GM23248 (cell line): ENCODE results near the gene KIF25. TPM values are rescaled to one million over a fixed set of nuclear protein-coding genes. Genes with fewer than 3 reads are reported as not detected.

ENCODE experiments used
- DNase-seq: peaks from one replicate; pipeline ENCODE4 v3.0.0-alpha.2; 2015
- H2AFZ ChIP-seq: fragments of 200-600 bp; sonication (generic); 2 replicates; pipeline ENCODE4 v1.6.1; 2016; ENCODE audit warnings: antibody characterized with exemption
- H3F3A ChIP-seq: fragments of 200-600 bp; sonication (generic); 2 replicates; pipeline ENCODE4 v1.6.1; 2016; ENCODE audit warnings: mild to moderate bottlenecking, antibody characterized with exemption, mixed run types; ENCODE audit not compliant: insufficient read depth
- H3K27ac ChIP-seq: fragments of 200-600 bp; sonication (generic); 2 replicates; pipeline ENCODE4 v1.5.1; 2016; ENCODE audit warnings: mild to moderate bottlenecking
- H3K27me3 ChIP-seq: fragments of 200-600 bp; sonication (generic); replicated peaks from 2 replicates; pipeline ENCODE4 v1.6.1; 2016; ENCODE audit warnings: mild to moderate bottlenecking; ENCODE audit not compliant: insufficient read depth
- H3K36me3 ChIP-seq: fragments of 200-600 bp; sonication (generic); 2 replicates; pipeline ENCODE4 v1.6.1; 2016; ENCODE audit warnings: low read depth, mild to moderate bottlenecking
- H3K4me1 ChIP-seq: fragments of 200-600 bp; sonication (generic); 2 replicates; pipeline ENCODE4 v1.6.1; 2016; ENCODE audit warnings: mild to moderate bottlenecking; ENCODE audit not compliant: insufficient read depth
- H3K4me2 ChIP-seq: fragments of 200-600 bp; sonication (generic); one replicate; pipeline ENCODE4 v1.6.1; 2016; ENCODE audit warnings: mild to moderate bottlenecking; ENCODE audit not compliant: unreplicated experiment
- H3K4me3 ChIP-seq: fragments of 200-600 bp; sonication (generic); 2 replicates; pipeline ENCODE4 v1.5.1; 2016; ENCODE audit warnings: mild to moderate bottlenecking
- H3K79me2 ChIP-seq: fragments of 200-600 bp; sonication (generic); 2 replicates; pipeline ENCODE4 v1.6.1; 2016; ENCODE audit warnings: mild to moderate bottlenecking; ENCODE audit not compliant: insufficient read depth
- H3K9ac ChIP-seq: fragments of 200-600 bp; sonication (generic); 2 replicates; pipeline ENCODE4 v1.6.1; 2016; ENCODE audit warnings: mild to moderate bottlenecking
- H3K9me2 ChIP-seq: fragments of 200-600 bp; sonication (generic); 2 replicates; pipeline ENCODE4 v1.6.1; 2016; ENCODE audit warnings: mixed run types, mild to moderate bottlenecking, moderate library complexity; ENCODE audit not compliant: insufficient read depth
- H3K9me3 ChIP-seq: fragments of 200-600 bp; sonication (generic); one replicate; pipeline ENCODE4 v1.6.1; 2017; ENCODE audit warnings: low read depth
- H4K20me1 ChIP-seq: fragments of 200-600 bp; sonication (generic); 2 replicates; pipeline ENCODE4 v1.6.0; 2016; ENCODE audit not compliant: insufficient read depth
- EZH2 ChIP-seq: fragments of 200-600 bp; sonication (generic); IDR thresholded peaks from 2 replicates; pipeline ENCODE4 v1.6.1; 2018; ENCODE audit warnings: antibody characterized with exemption, mild to moderate bottlenecking; ENCODE audit not compliant: insufficient read depth, poor library complexity, severe bottlenecking
- EZH2phosphoT487 ChIP-seq: fragments of 200-600 bp; sonication (generic); IDR thresholded peaks from 2 replicates; pipeline ENCODE4 v1.6.1; 2018; ENCODE audit warnings: antibody characterized with exemption, moderate library complexity, mild to moderate bottlenecking, low read depth; ENCODE audit not compliant: insufficient read depth
- WGBS, 2 experiments: methylation state at CpG; one replicate each; pipeline ENCODE4 v1.1.6; 2015 to 2017; ENCODE audit warnings: low lambda C conversion rate in 2 of 2, low coverage in 1 of 2; ENCODE audit errors: missing lambda C conversion rate in 2 of 2; 5-methylcytosine and 5-hydroxymethylcytosine counted together
- in situ Hi-C: fragments of 300-500 bp; cut with MboI; formaldehyde crosslinking; loops from 2 replicates; pipeline ENCODE4 v1.15.0; 2020
- polyA plus RNA-seq: library from polyadenylated mRNA; unstranded; fragments of >200 nt; fragmentation: Nextera tagmentation; extraction: Ambion mirVana; gene quantifications from 2 replicates; pipeline ENCODE4 v1.2.1, GENCODE V29; 2016
- total RNA-seq: library from RNA; depleted of rRNA; stranded (reverse); fragments of >200 nt; shearing (Covaris generic); gene quantifications from 2 replicates; pipeline ENCODE4 v1.2.3, GENCODE V29; 2014

KIF25 gene
- total and polyA plus RNA-seq, 2 experiments from 2014 or later = not detected

GRCh38 chr6:167979436-167980139, 17.9 kb upstream of the KIF25 start:
- Histone ChIP-seq H3K9me3 (no peaks in the 10 kb centered on the region), H3K4me2 (no peak overlapping the region), H2AFZ (no peak overlapping the region), H3F3A (no peaks in the 10 kb centered on the region), H3K27ac (no peak overlapping the region), H3K79me2 (no peaks in the 10 kb centered on the region), H3K4me3 (no peak overlapping the region), H3K9me2 (no peaks in the 10 kb centered on the region), H3K27me3 (no peaks in the 10 kb centered on the region), H3K4me1 (no peaks in the 10 kb centered on the region), H3K36me3 (no peaks in the 10 kb centered on the region), H3K9ac (no peak overlapping the region), H4K20me1 (no peaks in the 10 kb centered on the region)
- TF ChIP-seq EZH2phosphoT487 (no peak), EZH2 (no peak)
- in situ Hi-C loops = no loop called here
- 90 to 92% methylated on average over 12 of the region's 12 CpGs for WGBS, 2 experiments
- DNase-seq = no peak

GRCh38 chr6:167980911-167981580, 16.4 kb upstream of the KIF25 start:
- H3K4me1 ChIP-seq = no peaks in the 10 kb centered on the region
- no peaks in the 10 kb centered on the region for H3K36me3 ChIP-seq
- no peak overlapping the region for H2AFZ ChIP-seq
- H3K4me2 ChIP-seq = no peak overlapping the region
- H3K9me2 ChIP-seq = no peaks in the 10 kb centered on the region
- H3F3A ChIP-seq = no peaks in the 10 kb centered on the region
- H3K27ac ChIP-seq = no peak overlapping the region
- 73 to 74% methylated on average over 3 of the region's 3 CpGs for WGBS, 2 experiments
- no peak overlapping the region for H3K4me3 ChIP-seq
- H3K9ac ChIP-seq = no peak overlapping the region
- no peaks in the 10 kb centered on the region for H3K9me3 ChIP-seq
- in situ Hi-C loops = no loop called here
- H3K27me3 ChIP-seq = no peaks in the 10 kb centered on the region
- H3K79me2 ChIP-seq = no peaks in the 10 kb centered on the region
- DNase-seq = no peak
- TF ChIP-seq EZH2phosphoT487 = no peak
- no peaks in the 10 kb centered on the region for H4K20me1 ChIP-seq

GRCh38 chr6:167981916-167982462, 15.5 kb upstream of the KIF25 start:
- no peaks in the 10 kb centered on the region for H3K4me1 ChIP-seq
- H3K4me2 ChIP-seq = no peak overlapping the region
- H3K4me3 ChIP-seq = no peak overlapping the region
- no peaks in the 10 kb centered on the region for H3K36me3 ChIP-seq
- no peaks in the 10 kb centered on the region for H3K79me2 ChIP-seq
- no peak overlapping the region for H3K9ac ChIP-seq
- no peaks in the 10 kb centered on the region for H4K20me1 ChIP-seq
- WGBS, 2 experiments = 79% methylated on average over 7 of the region's 7 CpGs
- no peaks in the 10 kb centered on the region for H3K27me3 ChIP-seq
- H3K27ac ChIP-seq = no peak overlapping the region
- no peaks in the 10 kb centered on the region for H3K9me2 ChIP-seq
- DNase-seq = no peak
- H3F3A ChIP-seq = no peaks in the 10 kb centered on the region
- H3K9me3 ChIP-seq = no peaks in the 10 kb centered on the region
- in situ Hi-C loops = no loop called here
- H2AFZ ChIP-seq = no peak overlapping the region
- TF ChIP-seq EZH2phosphoT487 = no peak
- no peak for TF ChIP-seq EZH2

- TF ChIP-seq EZH2phosphoT487 (no peak), EZH2 (no peak)
- no peaks in the 10 kb centered on the region for H3K27me3 ChIP-seq
- in situ Hi-C loops = no loop called here
- H3K79me2 ChIP-seq = no peaks in the 10 kb centered on the region
- H3K9me3 ChIP-seq = no peaks in the 10 kb centered on the region
- WGBS, 2 experiments = 92% methylated on average over 10 to 11 of the region's 11 CpGs
- no peaks in the 10 kb centered on the region for H3K9me2 ChIP-seq
- no peak overlapping the region for H3K4me3 ChIP-seq
- H2AFZ ChIP-seq = no peak overlapping the region
- no peaks in the 10 kb centered on the region for H4K20me1 ChIP-seq
- no peak overlapping the region for H3K4me2 ChIP-seq
- no peak for DNase-seq
- 0 out of 2 replicates have a peak, but pooled peaks cover 9% of the 10 kb centered on the region for H3F3A ChIP-seq
- no peak overlapping the region for H3K27ac ChIP-seq
- H3K36me3 ChIP-seq = no peaks in the 10 kb centered on the region
- H3K4me1 ChIP-seq = peaks cover 15% of the 10 kb centered on the region
- H3K9ac ChIP-seq = no peak overlapping the region
Measured at GRCh38 chr6:167984144-167984719, 13.2 kb upstream of the KIF25 start.
